DOHH2 (cell line): ENCODE results near the gene N4BP2.

Source experiments
- H3F3A ChIP-seq: fragments of 200-600 bp; sonication (generic), shearing (Covaris generic); 2 replicates; pipeline ENCODE4 v1.6.0; 2016; ENCODE audit warnings: antibody characterized with exemption, mild to moderate bottlenecking; ENCODE audit not compliant: control insufficient read depth, insufficient read depth
- H3K27ac ChIP-seq: fragments of 200-600 bp; sonication (generic); 2 replicates; pipeline ENCODE4 v1.5.1; 2014; ENCODE audit warnings: low read depth, mild to moderate bottlenecking, low read length, moderate library complexity
- H3K27me3 ChIP-seq: fragments of 200-600 bp; sonication (generic); 2 replicates; pipeline ENCODE4 v1.6.1; 2014; ENCODE audit warnings: mild to moderate bottlenecking, low read length, mixed read lengths; ENCODE audit not compliant: control insufficient read depth
- H3K36me3 ChIP-seq: fragments of 200-600 bp; sonication (generic); 2 replicates; pipeline ENCODE4 v1.6.1; 2014; ENCODE audit warnings: mild to moderate bottlenecking, low read length, moderate library complexity, mixed read lengths; ENCODE audit not compliant: control insufficient read depth
- H3K4me1 ChIP-seq: fragments of 200-600 bp; sonication (generic); 2 replicates; pipeline ENCODE4 v1.6.1; 2014; ENCODE audit warnings: mild to moderate bottlenecking, low read length, mixed read lengths; ENCODE audit not compliant: control insufficient read depth
- H3K4me2 ChIP-seq: fragments of 200-600 bp; sonication (generic); 2 replicates; pipeline ENCODE4 v1.6.0; 2014; ENCODE audit warnings: mild to moderate bottlenecking, low read length, moderate library complexity
- H3K4me3 ChIP-seq: fragments of 200-600 bp; sonication (generic); 2 replicates; pipeline ENCODE4 v1.5.1; 2014; ENCODE audit warnings: mild to moderate bottlenecking, low read length, mixed read lengths
- H3K79me2 ChIP-seq: fragments of 200-600 bp; sonication (generic); 2 replicates; pipeline ENCODE4 v1.6.1; 2014; ENCODE audit warnings: mild to moderate bottlenecking, low read length, mixed read lengths; ENCODE audit not compliant: control insufficient read depth
- H3K9me2 ChIP-seq: fragments of 200-600 bp; sonication (generic); replicated peaks from 2 replicates; pipeline ENCODE4 v1.6.1; 2014; ENCODE audit warnings: mild to moderate bottlenecking, low read length, mixed read lengths; ENCODE audit not compliant: control insufficient read depth
- H3K9me3 ChIP-seq: fragments of 200-600 bp; sonication (generic); 2 replicates; pipeline ENCODE4 v1.6.1; 2014; ENCODE audit warnings: antibody characterized with exemption, low read length, mixed read lengths; ENCODE audit not compliant: control insufficient read depth, insufficient read depth
- H4K20me1 ChIP-seq: fragments of 200-600 bp; sonication (generic); 2 replicates; pipeline ENCODE4 v1.6.0; 2014; ENCODE audit warnings: low read depth, mild to moderate bottlenecking, antibody characterized with exemption, low read length, moderate library complexity; ENCODE audit not compliant: control insufficient read depth, insufficient read depth
- CTCF ChIP-seq: fragments of 200-600 bp; sonication (generic); IDR thresholded peaks from one replicate; pipeline ENCODE4 v1.5.1; 2014; ENCODE audit warnings: antibody characterized with exemption, mild to moderate bottlenecking, low read depth, low read length; ENCODE audit not compliant: poor library complexity, severe bottlenecking
- EZH2phosphoT487 ChIP-seq: fragments of 200-600 bp; sonication (generic); IDR thresholded peaks from 2 replicates; pipeline ENCODE4 v1.6.1; 2017; ENCODE audit warnings: borderline replicate concordance, mild to moderate bottlenecking, antibody characterized with exemption, low read length, moderate library complexity, mixed read lengths

Gene N4BP2

GRCh38 chr4:40187386-40187906 lies 130.8 kb downstream of the N4BP2 start:
- Histone ChIP-seq H3K27ac (peak overlapping the region; percentile 100), H3K4me1 (peaks cover 96% of the 10 kb centered on the region), H3K4me2 (peak overlapping the region; percentile 99), H3K4me3 (peak overlapping the region; percentile 76), H3K36me3 (no peaks in the 10 kb centered on the region), H3F3A (peaks cover 70% of the 10 kb centered on the region), H3K27me3 (no peaks in the 10 kb centered on the region), H4K20me1 (no peaks in the 10 kb centered on the region), H3K9me2 (no peaks in the 10 kb centered on the region), H3K79me2 (peaks cover 61% of the 10 kb centered on the region), H3K9me3 (no peaks in the 10 kb centered on the region)
- TF ChIP-seq CTCF (no peak), EZH2phosphoT487 (no peak)

GRCh38 chr4:40190019-40190418 lies 133.4 kb downstream of the N4BP2 start:
- no peaks in the 10 kb centered on the region for H4K20me1 ChIP-seq
- no peak for TF ChIP-seq EZH2phosphoT487
- TF ChIP-seq CTCF = no peak
- peaks cover 12% of the 10 kb centered on the region for H3K36me3 ChIP-seq
- no peaks in the 10 kb centered on the region for H3K9me3 ChIP-seq
- no peaks in the 10 kb centered on the region for H3K27me3 ChIP-seq
- H3K79me2 ChIP-seq = peaks cover 87% of the 10 kb centered on the region
- H3K4me3 ChIP-seq = peak overlapping the region; percentile 90
- peak overlapping the region; percentile 100 for H3K27ac ChIP-seq
- H3K4me1 ChIP-seq = peaks cover 89% of the 10 kb centered on the region
- no peaks in the 10 kb centered on the region for H3K9me2 ChIP-seq
- H3K4me2 ChIP-seq = peak overlapping the region; percentile 99
- H3F3A ChIP-seq = peaks cover 63% of the 10 kb centered on the region

GRCh38 chr4:40190465-40190864 lies 133.8 kb downstream of the N4BP2 start:
- Histone ChIP-seq H3K9me3 (no peaks in the 10 kb centered on the region), H3K4me3 (peak overlapping the region; percentile 90), H3F3A (peaks cover 63% of the 10 kb centered on the region), H3K9me2 (no peaks in the 10 kb centered on the region), H3K79me2 (peaks cover 91% of the 10 kb centered on the region), H4K20me1 (no peaks in the 10 kb centered on the region), H3K27ac (peak overlapping the region; percentile 100), H3K4me2 (peak overlapping the region; percentile 99), H3K27me3 (no peaks in the 10 kb centered on the region), H3K36me3 (peaks cover 17% of the 10 kb centered on the region), H3K4me1 (peaks cover 89% of the 10 kb centered on the region)
- TF ChIP-seq CTCF (no peak), EZH2phosphoT487 (no peak)
